RWPE2 (cell line): ENCODE results near the gene HEYL.
A peak's percentile ranks its signal among the peaks of the same experiment; 100 is the strongest.
"Not testable (repeated sequence)": the region's sequence is repeated elsewhere in the genome, so short reads cannot be mapped to it uniquely, and the experiment has no call there.

ENCODE experiments used
- ATAC-seq: fragments of 200-7000 bp; cut with Tn5 transposase; 3 replicates; pipeline ENCODE4 v1.9.1; 2021; ENCODE audit warnings: low read depth
- DNase-seq: peaks from one replicate; pipeline ENCODE4 v3.0.0-alpha.2; 2020; ENCODE audit warnings: low spot score
- H3K27ac ChIP-seq: fragments of 450-650 bp; 2 replicates; pipeline ENCODE4 v1.5.1; 2017; ENCODE audit warnings: mild to moderate bottlenecking; ENCODE audit not compliant: poor library complexity, severe bottlenecking
- H3K27me3 ChIP-seq: fragments of 250-450 bp; sonication (Bioruptor Pico); 2 replicates; pipeline ENCODE4 v1.5.1; 2021; ENCODE audit warnings: mild to moderate bottlenecking, moderate library complexity; ENCODE audit not compliant: insufficient read depth, poor library complexity, severe bottlenecking
- H3K36me3 ChIP-seq: fragments of 250-450 bp; sonication (Bioruptor Pico); 2 replicates; pipeline ENCODE4 v1.5.1; 2020; ENCODE audit warnings: low read depth, mild to moderate bottlenecking, moderate library complexity
- H3K4me1 ChIP-seq: fragments of 250-450 bp; sonication (Bioruptor Pico); 2 replicates; pipeline ENCODE4 v1.5.1; 2021; ENCODE audit warnings: mild to moderate bottlenecking, moderate library complexity; ENCODE audit not compliant: insufficient read depth, poor library complexity, severe bottlenecking
- H3K4me3 ChIP-seq: fragments of 250-450 bp; sonication (Bioruptor Pico); 2 replicates; pipeline ENCODE4 v1.5.1; 2021; ENCODE audit warnings: mild to moderate bottlenecking, moderate library complexity; ENCODE audit not compliant: severe bottlenecking
- H3K9me3 ChIP-seq: fragments of 250-450 bp; sonication (Bioruptor Pico); 2 replicates; pipeline ENCODE4 v1.5.1; 2021; ENCODE audit warnings: mild to moderate bottlenecking, moderate library complexity; ENCODE audit not compliant: severe bottlenecking
- TF ChIP-seq, protein P1 (sequence below): fragments of 450-650 bp; IDR thresholded peaks from one replicate; pipeline ENCODE4 v1.5.1; 2017; ENCODE audit warnings: mild to moderate bottlenecking, moderate library complexity; ENCODE audit not compliant: poor library complexity, severe bottlenecking

The HEYL gene

GRCh38 chr1:39608921-39609320 is 30.5 kb downstream of the HEYL start:
- Histone ChIP-seq H3K36me3 (no peaks in the 10 kb centered on the region), H3K4me1 (peaks cover 2% of the 10 kb centered on the region), H3K27me3 (no peaks in the 10 kb centered on the region), H3K4me3 (no peak overlapping the region), H3K27ac (no peak overlapping the region), H3K9me3 (no peaks in the 10 kb centered on the region)
- TF ChIP-seq, protein P1, sequence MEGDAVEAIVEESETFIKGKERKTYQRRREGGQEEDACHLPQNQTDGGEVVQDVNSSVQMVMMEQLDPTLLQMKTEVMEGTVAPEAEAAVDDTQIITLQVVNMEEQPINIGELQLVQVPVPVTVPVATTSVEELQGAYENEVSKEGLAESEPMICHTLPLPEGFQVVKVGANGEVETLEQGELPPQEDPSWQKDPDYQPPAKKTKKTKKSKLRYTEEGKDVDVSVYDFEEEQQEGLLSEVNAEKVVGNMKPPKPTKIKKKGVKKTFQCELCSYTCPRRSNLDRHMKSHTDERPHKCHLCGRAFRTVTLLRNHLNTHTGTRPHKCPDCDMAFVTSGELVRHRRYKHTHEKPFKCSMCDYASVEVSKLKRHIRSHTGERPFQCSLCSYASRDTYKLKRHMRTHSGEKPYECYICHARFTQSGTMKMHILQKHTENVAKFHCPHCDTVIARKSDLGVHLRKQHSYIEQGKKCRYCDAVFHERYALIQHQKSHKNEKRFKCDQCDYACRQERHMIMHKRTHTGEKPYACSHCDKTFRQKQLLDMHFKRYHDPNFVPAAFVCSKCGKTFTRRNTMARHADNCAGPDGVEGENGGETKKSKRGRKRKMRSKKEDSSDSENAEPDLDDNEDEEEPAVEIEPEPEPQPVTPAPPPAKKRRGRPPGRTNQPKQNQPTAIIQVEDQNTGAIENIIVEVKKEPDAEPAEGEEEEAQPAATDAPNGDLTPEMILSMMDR = no peak
- DNase-seq (no peak), ATAC-seq (no peak)

GRCh38 chr1:39603677-39604076 is 35.8 kb downstream of the HEYL start:
- not testable (repeated sequence) for H3K36me3 ChIP-seq, H3K9me3 ChIP-seq, H3K4me3 ChIP-seq, H3K27ac ChIP-seq, ATAC-seq, H3K27me3 ChIP-seq, DNase-seq, H3K4me1 ChIP-seq

- not testable (repeated sequence) for H3K4me1 ChIP-seq, ATAC-seq, H3K9me3 ChIP-seq, H3K36me3 ChIP-seq, H3K27me3 ChIP-seq, H3K27ac ChIP-seq, DNase-seq, H3K4me3 ChIP-seq
Measured at GRCh38 chr1:39601667-39602255, 37.7 kb downstream of the HEYL start.

GRCh38 chr1:39596163-39596562 is 43.3 kb downstream of the HEYL start:
- no peaks in the 10 kb centered on the region for H3K9me3 ChIP-seq
- DNase-seq (no peak), ATAC-seq (no peak)
- TF ChIP-seq, protein P1 = no peak
- no peaks in the 10 kb centered on the region for H3K36me3 ChIP-seq
- H3K4me1 ChIP-seq = no peaks in the 10 kb centered on the region
- H3K27ac ChIP-seq = no peak overlapping the region
- no peak overlapping the region for H3K4me3 ChIP-seq
- H3K27me3 ChIP-seq = no peaks in the 10 kb centered on the region

DNA sequence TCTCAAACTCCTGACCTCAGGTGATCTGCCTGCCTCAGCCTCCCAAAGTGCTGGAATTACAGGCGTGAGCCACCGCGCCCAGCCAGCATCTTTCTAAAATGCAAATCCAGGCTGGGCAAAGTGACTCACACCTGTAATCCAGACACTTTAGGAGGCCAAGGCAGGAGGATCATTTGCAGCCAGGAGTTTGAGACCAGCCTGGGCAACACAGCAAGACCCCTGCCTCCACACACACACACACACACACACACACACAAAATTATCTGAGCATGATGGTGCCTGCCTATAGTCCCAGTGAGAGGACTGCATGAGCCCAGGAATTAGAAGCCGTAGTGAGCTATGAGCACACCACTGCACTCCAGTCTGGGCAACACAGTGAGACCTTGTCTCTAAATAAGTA is 46.1 kb downstream of the HEYL start:
- ATAC-seq = no peak
- TF ChIP-seq, protein P1 = no peak
- no peak for DNase-seq
- Histone ChIP-seq H3K4me3 (no peak overlapping the region), H3K36me3 (no peaks in the 10 kb centered on the region), H3K4me1 (no peaks in the 10 kb centered on the region), H3K27ac (no peak overlapping the region), H3K9me3 (no peaks in the 10 kb centered on the region), H3K27me3 (no peaks in the 10 kb centered on the region)

- H3K27me3 ChIP-seq = no peaks in the 10 kb centered on the region
- no peaks in the 10 kb centered on the region for H3K4me1 ChIP-seq
- ATAC-seq (peak; percentile 54; the same call in 2 of the 3 replicates), DNase-seq (no peak)
- TF ChIP-seq, protein P1 = no peak
- H3K9me3 ChIP-seq = no peaks in the 10 kb centered on the region
- H3K27ac ChIP-seq = no peak overlapping the region
- H3K4me3 ChIP-seq = no peak overlapping the region
- no peaks in the 10 kb centered on the region for H3K36me3 ChIP-seq
Measured at GRCh38 chr1:39592069-39592468, 47.4 kb downstream of the HEYL start.
